NT2/D1 (cell line): ENCODE results near the gene RPP30.

Source experiments
- SUZ12 ChIP-seq: IDR thresholded peaks from 2 replicates; pipeline ENCODE4 v1.6.1; 2011; ENCODE audit not compliant: insufficient read length, insufficient read depth; ENCODE audit errors: extremely low read depth
- YY1 ChIP-seq: IDR thresholded peaks from 2 replicates; pipeline ENCODE4 v1.6.1; 2011; ENCODE audit not compliant: insufficient read length, insufficient read depth
- ZNF274 ChIP-seq: IDR thresholded peaks from 2 replicates; pipeline ENCODE4 v1.6.1; 2011; ENCODE audit warnings: mild to moderate bottlenecking, low read depth, low read length

GRCh38 chr10:90906596-90906995 is 34.8 kb downstream of the RPP30 start:
- TF ChIP-seq SUZ12: no peak
- no peak for TF ChIP-seq YY1
- TF ChIP-seq ZNF274: no peak
